Eye (tissue), 1 donor: ENCODE data around the gene CNN1.
"Not testable (repeated sequence)": the region's sequence is repeated elsewhere in the genome, so short reads cannot be mapped to it uniquely, and the experiment has no call there.

Experiments used
- DNase-seq: peaks from one replicate; pipeline ENCODE4 v3.0.0-alpha.2; 2015

CNN1 gene

GRCh38 chr19:11566164-11566563 is 27.5 kb downstream of the CNN1 start:
- DNase-seq = no peak

- DNase-seq = peak; percentile 79
Observed at GRCh38 chr19:11570039-11570462, 31.4 kb downstream of the CNN1 start.

- DNase-seq = not testable (repeated sequence)
Observed at GRCh38 chr19:11573354-11573753, 34.7 kb downstream of the CNN1 start.

GRCh38 chr19:11573763-11574162 is 35.1 kb downstream of the CNN1 start:
- DNase-seq = not testable (repeated sequence)

GRCh38 chr19:11574689-11575088 is 36.0 kb downstream of the CNN1 start:
- no peak for DNase-seq

- DNase-seq = no peak
Observed at GRCh38 chr19:11576227-11576626, 37.6 kb downstream of the CNN1 start.

- DNase-seq = peak; percentile 46
Observed at GRCh38 chr19:11577451-11578257, 39.0 kb downstream of the CNN1 start, which contains the start of gene ACP5. Gene ACP5 (minus strand): TSS chr19:11577645. CDS start chr19:11577317, 328 bp downstream.

GRCh38 chr19:11578258-11579142 is 39.8 kb downstream of the CNN1 start:
- DNase-seq = peak; percentile 66

GRCh38 chr19:11580116-11580515 is 41.5 kb downstream of the CNN1 start:
- no peak for DNase-seq

- no peak for DNase-seq
Observed at GRCh38 chr19:11581740-11582139, 43.1 kb downstream of the CNN1 start.

GRCh38 chr19:11586331-11586730 is 47.7 kb downstream of the CNN1 start:
- no peak for DNase-seq

GRCh38 chr19:11587302-11587974 is 48.8 kb downstream of the CNN1 start:
- peak; percentile 85 for DNase-seq

- DNase-seq = no peak
Observed at GRCh38 chr19:11587975-11588631, 49.5 kb downstream of the CNN1 start.

- no peak for DNase-seq
Observed at GRCh38 chr19:11594084-11594483, 55.4 kb downstream of the CNN1 start.

GRCh38 chr19:11596156-11596555 is 57.5 kb downstream of the CNN1 start:
- DNase-seq = no peak

- peak; percentile 100 for DNase-seq
Observed at GRCh38 chr19:11597202-11598102, 58.8 kb downstream of the CNN1 start, which contains the start of gene ZNF627. Gene ZNF627 (plus strand): TSS chr19:11597483. CDS start chr19:11597628, 145 bp downstream.

GRCh38 chr19:11598103-11598483 is 59.4 kb downstream of the CNN1 start:
- DNase-seq = no peak

- no peak for DNase-seq
Observed at GRCh38 chr19:11598746-11599145, 60.1 kb downstream of the CNN1 start.

- not testable (repeated sequence) for DNase-seq
Observed at GRCh38 chr19:11599704-11600103, 61.1 kb downstream of the CNN1 start.
